ENCODE data around the gene ARHGEF39. TPM values are rescaled to one million over a fixed set of nuclear protein-coding genes. Genes with fewer than 3 reads are reported as not detected.
A peak's percentile ranks its signal among the peaks of the same experiment; 100 is the strongest.

The ARHGEF39 gene
- total and polyA plus RNA-seq, 9 of the 15 experiments (the other 6 are each of a cell fraction or from before 2014, with no cell fraction given), result 2.8 to 21.7 (median 12.9) TPM

GRCh38 chr9:35649431-35650340 is 15.3 kb downstream of the ARHGEF39 start:
- Histone ChIP-seq H3K36me3 (ENCODE audit: control insufficient read depth, insufficient read depth, low read length) (no peaks in the 10 kb centered on the region), H2AFZ (ENCODE audit: low read depth, low read length) (peak overlapping the region; percentile 55; the same call in 1 of the 2 replicates), H3K27ac (ENCODE audit: extremely low read depth, low read depth, low read length) (no peak overlapping the region), H3K79me2 (ENCODE audit: control insufficient read depth, insufficient read depth, low read length) (no peaks in the 10 kb centered on the region), H3K9ac (ENCODE audit: insufficient read depth in 1 of 2, low read depth in 2 of 2, low read length in 2 of 2) (peak overlapping the region in 1 of 2 experiments; percentile 78; a peak in 2 of 4 replicates), H3K4me3 (no peak overlapping the region), H4K20me1 (replicated peaks; ENCODE audit: control insufficient read depth, insufficient read depth, low read length) (no peaks in the 10 kb centered on the region), H3K9me1 (ENCODE audit: control insufficient read depth, insufficient read depth, low read length) (no peaks in the 10 kb centered on the region), H3K9me3 (replicated peaks; ENCODE audit: control insufficient read depth, insufficient read depth, low read depth, low read length) (no peaks in the 10 kb centered on the region), H3K27me3 (ENCODE audit: control insufficient read depth in 2 of 2, insufficient read depth in 2 of 2, low read length in 2 of 2) (no peaks in the 10 kb centered on the region), H3K4me2 (ENCODE audit: insufficient read depth, low read length) (no peak overlapping the region), H3K4me1 (replicated peaks in 1 of 2; ENCODE audit: control insufficient read depth in 2 of 2, insufficient read depth in 2 of 2, low read length in 2 of 2) (peaks cover 31 to 32% of the 10 kb centered on the region in 2 experiments)
- intact Hi-C loops (cut with micrococcal nuclease) (loop anchor here (5.0 kb wide), 1 partner anchor 233 kb away; no protein-coding TSS in a partner anchor), in situ Hi-C loops (cut with MboI) (loop anchor here (5.0 kb wide), 1 partner anchor 42 kb away; the partner anchor contains the start of gene TESK1)
- FAIRE-seq, result no peak
- TF ChIP-seq GATAD2B (IDR thresholded peaks at IDR 0.05; ENCODE audit: borderline replicate concordance), result no peak
- TF ChIP-seq LEF1 (IDR thresholded peaks at IDR 0.05), result peak; percentile 60; the same call in 1 of the 2 replicates
- TF ChIP-seq, protein P1, sequence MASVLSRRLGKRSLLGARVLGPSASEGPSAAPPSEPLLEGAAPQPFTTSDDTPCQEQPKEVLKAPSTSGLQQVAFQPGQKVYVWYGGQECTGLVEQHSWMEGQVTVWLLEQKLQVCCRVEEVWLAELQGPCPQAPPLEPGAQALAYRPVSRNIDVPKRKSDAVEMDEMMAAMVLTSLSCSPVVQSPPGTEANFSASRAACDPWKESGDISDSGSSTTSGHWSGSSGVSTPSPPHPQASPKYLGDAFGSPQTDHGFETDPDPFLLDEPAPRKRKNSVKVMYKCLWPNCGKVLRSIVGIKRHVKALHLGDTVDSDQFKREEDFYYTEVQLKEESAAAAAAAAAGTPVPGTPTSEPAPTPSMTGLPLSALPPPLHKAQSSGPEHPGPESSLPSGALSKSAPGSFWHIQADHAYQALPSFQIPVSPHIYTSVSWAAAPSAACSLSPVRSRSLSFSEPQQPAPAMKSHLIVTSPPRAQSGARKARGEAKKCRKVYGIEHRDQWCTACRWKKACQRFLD (CRISPR knock-in tag; IDR thresholded peaks at IDR 0.05), result 0 out of 2 replicates have a peak, but pooled peaks have one; percentile 33
- peak; percentile 34; the same call in 1 of the 2 replicates for TF ChIP-seq VEZF1 (CRISPR knock-in tag; IDR thresholded peaks at IDR 0.05)
- no peak for TF ChIP-seq SLC30A9 (CRISPR knock-in tag; IDR thresholded peaks at IDR 0.05)
- TF ChIP-seq EGR1 (conservative IDR thresholded peaks at IDR 0.05), result peak; percentile 80
- peak; percentile 29; the same call in 1 of the 2 replicates for TF ChIP-seq EP300 (IDR thresholded peaks at IDR 0.05; ENCODE audit: low read length)
- no peak for TF ChIP-seq POLR2AphosphoS2 (IDR thresholded peaks at IDR 0.05; ENCODE audit: low read length)
- TF ChIP-seq ZNF263 (CRISPR knock-in tag; IDR thresholded peaks at IDR 0.05; ENCODE audit: borderline replicate concordance), result no peak
- no peak for TF ChIP-seq XRCC3 (IDR thresholded peaks at IDR 0.05)
- TF ChIP-seq RNF2 (IDR thresholded peaks at IDR 0.05), result 0 out of 2 replicates have a peak, but pooled peaks have one; percentile 34
- TF ChIP-seq GABPA (tag; conservative IDR thresholded peaks at IDR 0.05; ENCODE audit: low read depth), result peak; percentile 31; the same call in 1 of the 2 replicates
- TF ChIP-seq THAP12 (CRISPR knock-in tag; IDR thresholded peaks at IDR 0.05), result no peak
- TF ChIP-seq SPI1 (IDR thresholded peaks at IDR 0.05; ENCODE audit: borderline replicate concordance, low read depth, low read length), result peak; percentile 65
- TF ChIP-seq ZBTB7A (IDR thresholded peaks at IDR 0.05; ENCODE audit: borderline replicate concordance, control insufficient read depth, low read depth, low read length), result 0 out of 2 replicates have a peak, but pooled peaks have one; percentile 16
- CTCF ChIA-PET (ENCODE audit: low intra/inter-chr PET ratio), result no interaction called here
- BruUV-seq (replicated peaks), result no TSS peak
- ATAC-seq, result no peak
- 51% methylated on average over 11 of the region's 26 CpGs for WGBS (ENCODE audit: insufficient coverage, low coverage, missing lambda C conversion rate)
- DNase-seq (ENCODE audit: extremely low read depth in 1 of 4, low spot score in 3 of 4), result peak; percentile 26 to 53 (median 35)
- POLR2A ChIA-PET, result interaction anchor here (0.6 to 1.3 kb wide), 4 partner anchors 8 to 1350 kb away, joined by 3 to 8 read pairs (median 3); partner anchors contain the start of genes CCDC107 and RMRP
